HG02973 (cell line): Measurements from ENCODE around the gene CROCC2.

ENCODE experiments used
- ATAC-seq: cut with Tn5 transposase; IDR thresholded peaks from one replicate; pipeline ENCODE4 v1.9.1; 2021; ENCODE audit warnings: moderate library complexity; ENCODE audit not compliant: unreplicated experiment

The CROCC2 gene

DNA sequence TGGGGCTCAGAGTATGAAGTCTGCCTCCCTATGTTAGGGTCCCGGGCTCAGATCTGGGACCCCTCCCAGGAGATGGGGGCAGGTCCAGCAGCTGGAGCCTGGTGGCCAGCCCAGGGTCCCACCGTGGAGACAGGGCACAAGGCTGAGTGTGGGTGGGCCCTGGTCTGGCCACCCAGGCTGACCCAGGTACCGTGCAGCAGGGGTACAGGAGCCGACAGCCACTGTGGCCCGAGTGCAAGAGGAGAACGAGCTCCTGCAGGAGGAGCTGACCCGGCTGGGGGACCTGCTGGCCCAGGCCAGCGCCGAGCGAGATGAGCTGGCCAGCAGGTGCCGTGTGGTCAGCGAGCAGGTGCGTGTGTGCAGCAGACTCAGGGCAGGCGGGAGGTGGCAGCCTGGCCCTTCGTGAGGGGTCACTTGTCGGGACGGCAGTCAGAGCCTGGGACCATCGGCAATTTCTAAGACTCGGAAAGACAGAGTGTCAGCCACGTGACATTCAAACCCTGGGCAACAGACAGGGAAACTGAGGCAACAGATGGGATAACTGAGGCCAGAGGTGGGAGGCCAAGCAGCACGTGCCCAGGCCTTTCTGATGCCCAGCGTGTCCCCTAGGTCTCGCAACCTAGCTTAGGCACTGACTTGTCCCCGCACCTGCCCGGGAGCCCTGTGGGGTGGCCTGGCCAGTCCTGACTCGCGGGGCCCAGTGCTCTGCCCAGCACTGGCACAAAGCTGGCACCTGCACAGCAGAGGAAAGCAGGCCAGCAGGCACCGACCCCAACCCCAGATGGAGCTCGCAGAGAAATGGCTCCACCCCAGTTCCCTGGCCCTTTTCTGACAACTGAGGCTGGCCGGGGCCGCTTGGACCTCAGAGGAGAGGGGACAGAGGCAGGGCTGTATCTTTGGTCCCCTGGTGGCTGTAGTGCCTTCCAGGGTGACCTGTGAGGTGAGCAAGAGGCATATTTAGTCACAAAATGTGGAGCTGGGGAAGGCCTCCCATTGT lies 13.9 kb downstream of the CROCC2 start:
- ATAC-seq = no peak

- no peak for ATAC-seq
Observed at GRCh38 chr2:240920783-240921231, 14.7 kb downstream of the CROCC2 start.

DNA sequence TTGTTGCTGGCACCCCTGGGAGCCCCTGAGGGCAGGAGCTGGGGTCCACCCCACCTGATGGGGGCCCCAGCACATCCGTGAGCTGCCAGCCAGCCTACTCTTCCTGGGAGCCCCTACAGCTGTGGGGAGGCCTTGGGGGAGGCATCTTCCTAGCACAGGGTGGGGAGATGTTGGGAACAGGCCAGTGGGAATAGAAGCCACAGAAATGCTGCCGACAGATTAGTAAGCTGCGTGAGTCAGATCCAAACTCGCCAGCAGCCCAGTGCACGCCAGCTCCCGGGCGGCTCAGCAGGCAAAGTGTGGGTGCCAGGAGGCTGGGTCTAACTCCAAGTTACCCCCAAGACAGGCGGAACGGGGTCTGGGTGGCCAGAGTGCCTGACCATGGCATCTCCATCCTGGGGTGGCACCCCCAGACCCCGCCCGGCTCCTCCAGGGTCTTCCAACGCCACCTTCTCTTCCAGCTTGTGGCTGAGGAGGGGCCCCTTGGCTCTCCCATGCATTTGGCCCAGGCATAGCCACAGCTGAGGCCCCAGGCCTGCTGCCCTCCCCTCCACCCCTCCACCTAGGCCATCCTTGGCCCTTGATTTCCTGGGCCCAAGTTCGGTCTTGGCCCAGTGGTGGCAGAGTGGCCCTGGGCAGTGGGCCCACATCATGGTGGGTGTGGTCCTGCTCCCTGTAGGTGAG lies 15.3 kb downstream of the CROCC2 start:
- ATAC-seq = no peak

DNA sequence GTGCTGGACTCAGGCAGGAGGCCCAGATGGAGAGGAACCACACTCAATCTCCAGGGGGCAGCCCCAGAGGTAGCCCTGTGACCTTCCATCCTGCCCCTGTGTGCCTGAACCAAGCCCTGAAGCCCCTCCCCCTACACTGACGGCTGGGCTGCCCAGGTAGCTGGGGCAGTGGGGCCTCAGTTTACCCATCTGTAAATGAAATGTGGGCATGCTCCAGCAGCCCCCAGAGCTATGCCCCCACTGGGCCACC lies 15.8 kb downstream of the CROCC2 start:
- ATAC-seq = no peak

DNA sequence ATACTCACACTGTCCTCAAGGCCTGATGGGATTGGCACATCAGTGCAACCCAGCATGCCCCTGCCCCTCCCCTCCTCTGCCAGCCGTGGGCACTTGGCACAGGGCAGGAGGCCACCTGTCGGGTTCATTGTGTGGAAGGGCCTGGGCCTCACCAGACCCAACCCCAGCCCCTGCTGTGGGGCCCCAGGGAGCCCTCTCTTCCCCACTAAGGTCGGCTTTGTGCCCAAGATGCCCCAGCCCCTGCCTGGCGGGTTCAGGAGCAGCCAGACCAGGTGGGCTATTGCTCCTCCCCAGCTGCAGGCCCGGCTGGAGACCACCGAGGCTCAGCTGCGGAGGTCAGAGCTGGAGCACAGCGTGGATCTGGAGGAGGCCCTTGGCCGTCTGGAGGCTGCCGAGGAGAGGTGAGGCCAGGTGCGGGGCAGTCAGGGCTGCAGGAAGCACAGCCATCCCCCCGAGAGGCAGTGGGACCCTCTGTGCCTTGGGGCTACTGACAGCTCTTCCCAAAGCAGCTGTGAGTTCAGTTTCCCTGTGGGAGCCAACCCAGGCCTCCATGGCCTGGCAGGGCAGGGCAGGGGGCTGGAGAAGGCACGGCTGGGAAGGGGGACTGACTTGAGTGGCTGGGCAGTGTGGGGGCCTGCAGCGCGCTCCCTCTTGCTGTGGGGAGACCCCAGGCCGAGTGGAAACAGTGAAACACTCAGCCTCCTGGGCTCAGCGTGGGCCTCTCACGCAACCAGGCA lies 16.3 kb downstream of the CROCC2 start:
- ATAC-seq = no peak

- no peak for ATAC-seq
Observed at GRCh38 chr2:240922982-240923537, 16.9 kb downstream of the CROCC2 start.

DNA sequence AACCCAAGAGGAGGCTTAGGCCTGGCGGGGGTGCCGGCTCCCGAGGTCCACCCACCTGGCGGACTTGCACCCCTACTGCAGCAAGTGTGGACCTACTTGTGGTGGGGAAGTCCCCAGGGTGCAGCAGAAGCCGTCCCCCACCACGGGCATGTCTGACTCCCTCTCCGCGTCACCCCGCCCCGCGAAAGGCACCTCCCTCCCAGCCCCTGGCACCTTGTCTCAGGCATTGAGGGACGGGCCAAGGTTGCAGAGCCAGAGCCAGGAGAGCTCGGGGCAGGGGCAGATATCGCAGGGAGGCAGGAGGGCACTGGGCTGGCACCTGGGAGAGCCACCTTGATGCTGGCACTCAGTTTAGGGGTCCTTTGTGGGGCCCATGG lies 19.0 kb downstream of the CROCC2 start:
- no peak for ATAC-seq

DNA sequence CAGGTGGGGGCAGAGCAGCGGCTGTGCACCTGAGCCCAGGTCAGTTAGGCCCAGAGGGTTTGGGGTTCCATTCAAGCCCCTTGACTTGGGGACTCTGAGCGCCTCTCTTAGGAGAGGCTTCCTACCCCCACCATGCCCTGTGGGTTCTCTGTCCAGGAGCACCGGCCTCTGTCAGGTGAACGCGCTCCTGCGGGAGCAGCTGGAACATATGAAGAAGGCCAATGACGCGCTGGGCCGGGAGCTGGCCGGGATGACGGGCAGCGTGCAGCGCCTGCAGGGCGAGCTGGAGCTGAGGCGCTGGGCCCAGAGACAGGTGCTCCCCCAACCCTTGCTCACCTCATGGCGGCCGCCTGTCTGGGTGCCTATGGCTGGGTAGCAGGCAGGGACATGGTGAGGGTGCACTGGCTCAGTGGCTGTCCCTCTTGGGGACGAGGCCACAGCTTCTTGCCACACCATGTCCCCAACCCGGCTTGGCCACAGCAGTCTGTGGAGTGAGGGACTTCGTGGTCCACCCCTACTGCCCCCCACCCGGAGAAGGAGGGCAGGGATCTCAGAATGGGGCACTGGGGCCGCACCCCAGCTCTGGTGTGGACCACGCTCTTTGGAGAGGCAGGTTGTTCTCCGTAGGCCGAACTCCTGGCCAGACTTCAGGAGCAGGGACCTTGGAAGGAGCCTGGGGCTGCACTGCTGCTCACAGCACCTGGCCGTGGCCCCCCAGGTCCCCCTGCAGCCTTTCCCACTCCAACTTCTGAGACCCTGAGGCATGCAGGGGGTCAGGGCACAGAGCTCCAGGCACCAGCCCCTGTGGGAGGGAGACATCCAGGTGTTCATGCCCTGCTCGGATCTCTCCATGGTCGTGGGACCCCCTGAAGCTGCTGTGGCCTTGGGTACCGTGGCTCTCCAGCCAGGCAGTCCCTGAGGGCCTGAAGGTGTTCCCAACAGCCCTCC lies 19.7 kb downstream of the CROCC2 start:
- ATAC-seq = no peak

GRCh38 chr2:240926516-240927389 lies 20.6 kb downstream of the CROCC2 start:
- ATAC-seq = no peak

GRCh38 chr2:240927390-240927781 lies 21.2 kb downstream of the CROCC2 start:
- ATAC-seq = no peak

DNA sequence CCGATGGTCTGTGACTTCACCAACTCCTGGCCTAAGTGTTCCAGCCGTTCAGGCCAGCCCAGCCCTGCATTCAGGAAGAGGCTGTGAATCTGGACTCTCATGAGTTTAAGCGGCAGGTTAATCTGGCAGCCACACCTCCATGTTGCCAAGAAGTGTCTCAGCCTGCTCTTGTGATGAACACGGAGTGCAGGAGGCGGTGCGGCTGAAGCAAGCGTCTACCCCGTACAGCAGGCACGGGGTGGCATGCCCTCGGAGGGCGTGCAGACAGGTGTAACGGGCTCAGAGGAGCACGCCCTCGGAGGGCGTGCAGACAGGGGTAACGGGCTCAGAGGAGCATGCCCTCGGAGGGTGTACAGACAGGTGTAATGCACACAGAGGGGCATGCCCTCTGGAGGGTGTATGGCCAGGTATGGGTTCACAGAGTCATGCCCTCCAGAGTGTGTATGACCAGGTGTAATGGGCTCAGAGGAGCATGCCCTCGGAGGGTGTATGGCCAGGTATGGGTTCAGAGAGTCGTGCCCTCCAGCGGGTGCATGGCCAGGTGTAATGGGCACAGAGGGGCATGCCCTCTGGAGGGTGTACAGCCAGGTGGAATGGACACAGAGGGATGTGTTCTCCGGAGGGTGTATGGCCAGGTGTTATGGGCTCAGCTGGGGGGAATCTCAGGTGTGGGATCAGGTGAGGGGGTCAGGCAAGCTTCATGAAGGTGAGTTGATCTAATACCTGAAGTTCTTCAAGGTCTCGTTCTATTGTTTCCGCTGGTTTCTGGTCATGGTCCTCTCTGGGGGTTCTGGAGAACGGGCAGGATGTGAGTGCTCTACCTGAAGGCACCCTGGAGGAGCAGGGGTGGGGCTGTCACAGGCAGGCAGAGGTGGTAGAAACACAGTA lies 22.6 kb downstream of the CROCC2 start:
- no peak for ATAC-seq

- no peak for ATAC-seq
Observed at GRCh38 chr2:240929364-240930095, 23.4 kb downstream of the CROCC2 start.

DNA sequence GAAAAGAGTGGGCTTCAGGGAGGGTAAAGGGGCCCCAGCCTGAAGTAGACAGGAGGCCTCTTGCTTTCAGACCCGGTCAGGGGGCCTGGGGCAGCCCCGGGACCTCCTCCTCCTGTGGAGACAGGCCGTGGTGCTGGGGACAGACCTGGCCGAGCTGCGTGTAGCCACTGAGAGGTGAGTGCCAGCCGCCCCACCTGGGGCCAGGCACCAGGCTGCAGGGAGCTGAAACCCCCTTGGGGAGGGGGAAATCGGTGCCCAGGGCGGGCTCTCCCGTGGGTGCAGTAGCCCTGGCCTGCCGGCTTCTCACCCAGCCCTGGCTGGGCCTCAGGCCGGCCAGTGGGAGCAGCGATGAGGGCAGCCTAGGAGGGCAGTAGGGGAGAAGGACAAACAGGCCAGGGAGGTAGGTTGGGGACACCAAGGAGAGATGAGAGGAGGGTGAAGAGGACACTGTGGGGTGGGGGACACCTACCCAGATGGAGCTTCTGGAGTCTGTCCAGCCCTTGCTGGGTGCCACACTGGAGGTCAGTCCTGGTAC lies 24.0 kb downstream of the CROCC2 start:
- no peak for ATAC-seq

GRCh38 chr2:240930631-240931318 lies 24.6 kb downstream of the CROCC2 start:
- no peak for ATAC-seq

DNA sequence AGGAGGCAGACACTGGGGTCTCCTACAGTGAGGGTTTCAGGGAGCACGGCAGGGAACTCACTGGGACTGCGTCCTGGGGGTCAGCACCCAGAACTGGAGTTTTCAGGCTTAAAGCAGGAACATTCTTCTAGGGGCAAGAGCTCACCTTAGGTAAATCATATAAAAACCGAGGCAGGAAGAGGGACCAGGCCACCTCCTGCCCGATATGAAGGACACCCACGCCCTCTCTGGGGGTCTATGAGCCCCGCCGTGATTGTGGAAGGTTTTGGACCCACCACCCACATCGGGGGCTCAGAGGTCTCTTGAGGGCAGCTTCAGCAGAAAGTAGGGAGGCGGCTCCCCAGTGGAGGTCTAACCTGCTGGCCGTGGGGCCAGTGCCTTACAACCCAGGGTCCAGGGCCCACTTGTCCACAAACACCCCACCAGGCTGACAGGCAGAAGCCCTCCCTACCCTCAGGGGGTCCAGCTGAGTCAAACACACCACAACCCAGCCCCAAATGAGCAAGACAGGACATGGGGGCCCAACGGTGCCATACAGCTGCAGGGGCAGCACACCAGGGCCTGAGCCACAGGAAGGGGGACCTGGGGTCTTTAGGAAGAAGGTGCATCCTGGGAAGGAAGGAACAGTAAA lies 25.3 kb downstream of the CROCC2 start:
- ATAC-seq = no peak

DNA sequence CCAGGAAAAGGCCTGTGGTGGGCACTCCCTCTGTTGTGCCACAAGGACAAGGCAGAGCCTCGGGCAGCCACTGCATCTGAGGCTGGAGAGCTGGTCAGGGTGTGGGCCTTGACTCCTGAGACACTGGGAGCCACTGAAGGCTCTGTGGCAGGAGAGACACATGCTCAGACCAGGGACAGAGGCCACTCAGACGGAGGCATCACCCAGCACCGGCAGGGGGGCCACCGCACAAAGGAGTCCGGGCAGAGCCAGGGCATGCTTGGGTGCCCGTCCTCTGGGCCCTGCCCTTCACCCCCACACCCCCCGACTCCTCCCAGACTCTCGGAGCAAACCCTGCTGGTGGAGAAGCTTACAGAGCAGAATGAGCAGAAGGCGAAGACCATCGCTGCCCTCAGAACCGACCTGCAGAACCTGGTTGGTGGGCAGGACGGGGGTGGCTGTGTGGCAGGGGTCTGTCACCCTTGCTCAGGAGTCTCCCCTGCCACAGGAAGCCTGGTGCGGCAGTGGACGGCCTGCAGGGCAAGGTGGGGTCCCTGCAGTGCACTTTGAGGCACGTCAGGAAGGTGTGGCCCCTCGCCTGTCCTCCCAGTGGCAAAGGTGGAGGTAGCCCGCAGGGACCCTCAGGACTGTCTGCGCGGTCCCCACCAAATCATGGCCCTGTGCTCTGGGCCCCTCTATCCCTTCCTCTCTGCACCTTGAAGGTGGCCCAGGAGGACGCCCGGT lies 26.0 kb downstream of the CROCC2 start:
- ATAC-seq = no peak
